Transverse colon (tissue), 3 donors: Measurements from ENCODE around the gene NFYC.

Experiments used
- CTCF ChIP-seq, 5 experiments: fragments of 200-600 bp in 3 of 5; fragments of 450-650 bp in 2 of 5; sonication (generic) in 3 of 5; IDR thresholded peaks; 1 replicate in 2 of 5; 2 replicates in 3 of 5; pipeline ENCODE4 v1.5.1; 2016 to 2017; ENCODE audit warnings: antibody characterized with exemption in 5 of 5, inconsistent platforms in 3 of 5, mild to moderate bottlenecking in 2 of 5, moderate library complexity in 1 of 5
- EP300 ChIP-seq: sonication (generic); formaldehyde crosslinking; IDR thresholded peaks from one replicate; pipeline ENCODE4 v1.6.1; 2017; ENCODE audit warnings: antibody characterized with exemption, low read depth
- POLR2A ChIP-seq: fragments of 450-650 bp; IDR thresholded peaks from one replicate; pipeline ENCODE4 v1.6.1; 2016; ENCODE audit warnings: antibody characterized with exemption, mild to moderate bottlenecking, moderate library complexity

- TF ChIP-seq CTCF (IDR thresholded peaks at IDR 0.05) (no peak), POLR2A (no peak), EP300 (no peak)
Measured at GRCh38 chr1:40703316-40703715, 11.8 kb downstream of the NFYC start.
